GM12801 (cell line): Measurements from ENCODE around the gene LPO.

Source experiments
- CTCF ChIP-seq: IDR thresholded peaks from one replicate; pipeline ENCODE4 v1.5.1; 2011; ENCODE audit warnings: control low read depth; ENCODE audit not compliant: insufficient read length; ENCODE audit errors: extremely low read depth

The LPO gene

GRCh38 chr17:58200024-58200633 lies 38.3 kb upstream of the LPO start:
- no peak for TF ChIP-seq CTCF

- TF ChIP-seq CTCF = no peak
Observed at GRCh38 chr17:58202859-58203258, 35.5 kb upstream of the LPO start.

GRCh38 chr17:58204796-58205195 lies 33.6 kb upstream of the LPO start:
- no peak for TF ChIP-seq CTCF

GRCh38 chr17:58205936-58206335 lies 32.4 kb upstream of the LPO start:
- no peak for TF ChIP-seq CTCF

GRCh38 chr17:58207451-58207850 lies 30.9 kb upstream of the LPO start:
- no peak for TF ChIP-seq CTCF

GRCh38 chr17:58208344-58208743 lies 30.0 kb upstream of the LPO start:
- no peak for TF ChIP-seq CTCF

GRCh38 chr17:58210922-58211321 lies 27.5 kb upstream of the LPO start:
- TF ChIP-seq CTCF = no peak
